NCI-H2029 treated with DMSO at 0.1 percent for 48 hours (cell line): ENCODE results near the gene ATG2A.
A peak's percentile ranks its signal among the peaks of the same experiment; 100 is the strongest.

Source experiments
- DNase-seq: peaks from one replicate; lab custom pipeline; 2025; lab: John Stamatoyannopoulos, UW

ATG2A gene

DNA sequence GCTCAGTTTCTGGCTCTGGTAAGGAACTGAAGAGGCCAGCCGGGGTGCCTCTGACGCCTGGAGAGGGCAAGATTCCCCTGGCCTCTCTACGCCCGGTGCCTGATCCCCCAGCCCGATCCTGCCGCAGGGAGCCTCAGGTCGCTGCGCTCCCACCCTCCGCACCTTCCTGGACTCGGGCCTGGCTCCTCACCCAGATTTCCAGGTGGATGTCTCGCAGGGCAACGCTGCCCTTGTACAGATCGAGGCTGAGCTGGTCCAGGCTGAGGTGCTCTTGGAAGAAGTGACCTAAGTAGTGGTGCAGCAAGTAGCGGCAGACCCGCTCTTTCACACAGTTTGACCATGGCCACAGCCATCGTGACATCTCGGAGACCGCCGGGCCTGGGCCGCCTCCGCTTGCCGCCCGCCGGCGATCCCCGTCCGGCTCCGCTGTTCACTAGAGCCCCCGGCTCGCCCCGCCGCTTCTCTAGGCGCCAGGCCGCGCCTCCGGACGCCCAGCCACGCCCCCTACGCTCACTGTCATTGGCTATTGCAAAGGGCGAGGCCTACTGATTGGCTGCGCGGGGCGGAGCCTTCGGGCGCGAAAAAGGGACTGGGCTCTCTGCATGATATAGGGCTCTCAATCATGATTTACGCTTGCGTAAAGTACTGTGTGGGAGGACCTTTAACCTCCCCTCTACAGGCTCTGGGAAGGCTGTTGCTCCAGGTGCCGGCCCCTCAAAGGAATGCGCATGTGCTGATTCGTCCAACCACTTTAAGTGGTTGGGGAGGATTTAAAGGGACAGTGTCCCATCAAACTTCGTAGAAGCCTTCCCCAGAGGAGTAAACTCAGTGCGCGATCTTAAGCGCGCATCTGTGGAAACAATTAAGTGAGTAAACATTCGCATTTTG lies at the start of gene ATG2A:
ATG2A (minus strand) TSS at position 435 of the 888 bp plus-strand sequence; CDS start at position 361, 74 bp downstream.
- DNase-seq, result peak; percentile 97

DNA sequence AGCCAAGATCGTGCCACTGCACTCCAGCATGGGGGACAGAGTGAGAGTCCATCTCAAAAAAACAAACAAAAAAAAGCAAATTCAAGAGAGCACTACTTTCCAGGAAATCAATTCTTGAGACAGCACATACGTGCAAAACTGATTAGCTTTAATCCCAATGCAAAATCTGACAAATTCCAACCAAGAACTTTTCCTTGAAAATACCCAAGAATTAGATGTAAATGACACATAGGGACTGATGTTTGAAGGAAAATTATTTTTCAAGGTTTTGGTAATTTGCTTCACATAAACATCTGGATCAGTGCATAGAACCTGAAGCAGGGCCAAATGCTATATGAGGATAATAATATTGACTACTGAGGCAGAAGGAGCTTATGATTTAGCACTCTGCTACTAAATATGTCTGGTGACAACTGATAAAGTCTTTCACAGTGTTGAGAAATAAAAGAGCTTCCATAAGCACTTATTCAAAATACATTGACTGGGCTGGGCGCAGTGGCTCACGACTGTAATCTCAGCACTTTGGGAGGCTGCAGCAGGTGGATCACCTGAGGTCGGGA lies 46.1 kb upstream of the ATG2A start:
- no peak for DNase-seq

DNA sequence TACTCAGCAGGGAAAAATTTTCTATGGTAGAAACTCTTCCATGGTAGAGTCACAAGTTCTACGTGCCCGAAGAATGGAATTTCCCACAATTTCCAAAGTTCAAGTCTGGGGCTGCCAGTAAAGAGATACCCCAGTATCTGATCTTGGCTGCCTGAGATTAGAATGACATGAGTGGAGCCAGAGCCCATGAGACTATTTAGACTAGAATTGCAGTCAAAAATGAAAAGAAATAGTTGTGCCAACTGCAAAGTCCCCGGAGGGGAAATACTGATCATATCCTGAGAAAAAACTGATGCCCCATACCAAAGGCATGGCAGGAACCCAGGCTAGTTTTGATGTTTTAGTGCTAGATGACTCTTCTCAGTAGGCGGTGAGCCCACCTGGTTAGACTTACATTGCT lies 43.7 kb upstream of the ATG2A start:
- no peak for DNase-seq

DNA sequence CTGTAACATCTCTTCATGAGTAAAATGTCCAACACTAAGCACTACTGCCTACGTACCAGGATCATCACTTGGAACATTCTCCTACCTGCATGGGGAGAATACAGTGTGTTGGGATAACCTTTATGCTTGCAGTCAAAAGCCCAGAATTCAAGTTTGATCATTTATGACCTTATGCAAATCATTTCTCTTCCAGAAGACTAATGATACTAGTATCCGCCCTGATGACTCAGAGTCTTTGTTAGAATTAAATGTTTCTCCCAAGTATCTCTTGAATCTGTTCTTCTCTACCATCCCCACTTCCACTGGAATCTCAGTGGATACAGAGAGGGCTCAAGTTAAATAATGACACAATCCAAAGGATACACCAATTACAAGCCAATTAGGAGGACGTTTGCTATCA lies 42.5 kb upstream of the ATG2A start:
- DNase-seq, result no peak

DNA sequence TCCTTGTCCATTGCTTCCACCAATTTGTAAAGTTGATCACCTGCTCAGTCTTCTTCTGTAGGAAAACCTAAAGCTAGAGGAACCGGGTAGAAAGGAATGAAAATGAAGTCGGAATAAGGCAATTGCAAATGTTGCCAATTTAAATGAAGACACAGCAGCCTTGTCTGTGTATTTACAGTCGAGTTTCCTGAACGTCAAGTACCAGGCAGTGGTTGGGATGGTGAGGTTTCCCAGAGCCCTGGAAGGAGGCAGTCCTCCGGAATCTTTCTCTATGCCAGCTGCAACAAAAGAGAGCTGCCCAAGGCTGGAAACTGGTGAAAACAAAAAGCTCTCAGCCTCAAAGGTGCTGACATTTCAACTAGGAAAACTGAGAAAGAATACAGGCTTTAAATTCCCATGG lies 37.2 kb upstream of the ATG2A start:
- DNase-seq, result no peak

DNA sequence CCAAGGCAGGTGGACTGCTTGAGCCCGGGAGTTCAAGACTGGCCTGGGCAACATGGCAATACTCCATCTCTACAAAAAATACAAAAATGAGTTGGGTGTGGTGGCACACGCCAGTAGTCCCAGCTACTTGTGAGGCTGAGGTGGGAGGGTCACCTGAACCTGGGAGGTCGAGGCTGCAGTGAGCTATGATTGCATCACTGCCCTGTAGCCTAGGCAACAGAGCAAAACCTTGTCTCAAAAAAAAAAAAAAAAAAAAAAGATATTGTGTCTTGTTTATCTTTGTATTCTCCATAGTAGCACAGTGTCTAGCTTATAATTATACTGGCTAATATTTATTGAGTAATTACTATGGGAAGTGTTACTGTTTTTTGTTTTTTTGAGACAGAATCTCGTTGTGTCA lies 34.5 kb upstream of the ATG2A start:
- DNase-seq, result no peak

DNA sequence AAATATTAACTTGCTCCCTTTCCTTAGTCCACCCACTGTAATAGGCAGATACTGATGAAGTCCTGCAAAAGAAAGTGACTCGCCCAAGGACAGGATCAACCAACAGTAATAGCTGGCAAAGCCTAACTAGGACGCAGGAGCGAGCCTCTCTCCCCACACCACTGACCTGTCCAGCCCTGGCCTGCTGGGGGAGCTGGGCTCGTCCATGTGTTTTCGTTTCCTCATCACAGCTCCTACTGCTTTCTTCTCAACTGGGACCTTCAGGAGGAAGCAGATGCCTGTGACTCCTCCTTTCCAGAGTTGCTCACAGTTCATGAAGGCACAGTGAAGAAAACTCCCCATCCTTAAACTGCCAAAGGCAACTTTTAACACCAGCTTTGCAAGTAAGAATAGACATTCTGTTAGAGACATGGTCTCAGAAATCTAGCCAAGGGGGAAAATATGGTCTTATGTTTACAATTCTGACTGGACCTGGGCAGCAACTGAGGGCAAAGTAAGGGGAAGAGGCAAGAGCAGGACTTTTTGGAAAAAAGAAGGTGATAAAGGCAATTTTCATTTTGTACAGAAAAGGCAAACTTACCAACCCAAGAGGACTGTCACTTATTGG lies 30.3 kb upstream of the ATG2A start:
- no peak for DNase-seq

DNA sequence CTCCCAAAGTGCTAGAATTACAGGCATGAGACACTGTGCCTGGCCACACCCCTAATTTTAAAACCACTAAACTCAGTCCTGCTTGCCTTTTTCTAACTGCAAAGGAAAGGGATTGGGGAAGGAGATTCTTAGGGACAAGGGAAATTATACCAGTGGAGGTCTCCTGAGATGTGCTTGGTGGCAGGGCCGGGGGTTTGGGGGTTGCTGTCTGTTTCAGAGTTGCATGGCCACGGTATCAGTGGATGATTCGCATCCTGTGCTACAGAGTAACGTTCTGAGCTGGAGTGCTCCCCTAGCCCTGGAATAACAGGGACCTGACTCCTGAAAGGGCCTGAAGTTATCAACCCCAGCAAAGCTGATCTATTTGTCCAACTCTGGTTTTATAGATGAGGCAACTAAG lies 19.5 kb upstream of the ATG2A start:
- DNase-seq, result no peak

DNA sequence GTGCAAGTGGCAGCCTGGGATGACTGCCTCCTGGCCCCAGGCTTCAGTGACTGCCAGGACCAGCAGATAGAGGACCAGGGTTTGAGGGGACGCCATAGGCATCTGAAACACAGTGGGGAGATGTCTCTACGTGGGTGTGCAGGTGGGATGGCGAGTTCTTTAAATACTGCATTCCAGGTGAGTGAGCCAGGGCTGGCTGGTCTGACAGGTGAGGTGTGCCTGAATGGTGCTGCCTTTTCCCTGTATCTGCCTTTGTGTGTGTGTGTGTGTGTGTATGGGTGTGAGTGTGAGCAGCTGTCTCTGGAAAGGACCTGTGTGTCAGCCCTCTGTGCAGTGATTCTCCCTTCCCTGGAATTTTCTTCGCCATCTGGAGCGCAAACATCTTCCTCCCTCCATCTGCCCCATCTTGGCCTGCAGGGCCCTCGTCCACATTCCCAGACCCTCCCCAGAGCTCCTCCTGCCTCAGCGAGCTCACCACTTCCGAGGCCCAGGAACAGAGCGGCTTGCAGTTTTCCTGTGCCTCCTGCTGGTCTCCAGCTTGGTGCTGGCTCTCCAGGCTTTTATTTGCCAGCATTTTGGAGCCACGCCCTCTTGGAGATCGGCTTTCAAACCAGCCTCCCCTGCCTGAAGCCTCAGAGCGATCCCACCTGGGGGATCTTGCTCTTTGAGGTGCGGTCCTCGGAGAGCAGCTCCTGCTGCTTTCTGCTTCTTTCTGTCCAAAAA lies 18.5 kb upstream of the ATG2A start, which contains the start of gene GPHA2:
GPHA2 (minus strand) TSS at position 535 of the 723 bp plus-strand sequence; CDS start at position 102, 433 bp downstream.
- no peak for DNase-seq

DNA sequence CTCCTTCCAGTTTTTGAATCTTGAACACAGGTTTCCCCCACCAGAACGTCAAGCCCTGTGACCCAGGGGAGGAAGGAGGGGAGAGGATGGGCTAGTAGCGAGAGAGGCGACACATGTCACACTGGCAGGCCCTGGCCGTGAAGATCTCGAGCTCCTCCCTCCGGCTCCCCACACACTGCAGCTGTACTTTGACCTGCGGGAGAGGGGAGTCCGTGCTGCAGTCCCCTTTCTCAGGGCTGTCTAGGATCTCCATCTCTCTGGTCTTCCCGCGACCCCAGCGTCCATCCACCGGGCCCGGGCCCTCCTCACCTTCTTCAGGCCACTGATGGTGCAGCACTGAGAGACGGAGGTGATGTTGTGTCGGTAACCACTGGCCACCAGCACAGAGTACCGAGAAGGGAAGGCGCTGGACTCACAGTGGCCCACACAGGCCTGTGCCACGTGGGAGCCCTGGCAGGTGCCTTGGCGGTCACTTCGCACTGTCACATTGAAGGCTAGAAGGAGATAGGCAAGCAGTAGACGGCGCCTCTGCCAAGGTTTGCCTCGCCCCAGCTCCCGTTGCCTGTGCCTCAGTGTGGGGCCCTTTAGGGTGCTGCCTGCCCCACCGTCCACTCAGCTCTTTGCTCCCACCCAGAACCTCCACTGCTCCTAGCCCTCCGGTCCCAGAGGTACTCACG lies 17.8 kb upstream of the ATG2A start:
- DNase-seq, result no peak

DNA sequence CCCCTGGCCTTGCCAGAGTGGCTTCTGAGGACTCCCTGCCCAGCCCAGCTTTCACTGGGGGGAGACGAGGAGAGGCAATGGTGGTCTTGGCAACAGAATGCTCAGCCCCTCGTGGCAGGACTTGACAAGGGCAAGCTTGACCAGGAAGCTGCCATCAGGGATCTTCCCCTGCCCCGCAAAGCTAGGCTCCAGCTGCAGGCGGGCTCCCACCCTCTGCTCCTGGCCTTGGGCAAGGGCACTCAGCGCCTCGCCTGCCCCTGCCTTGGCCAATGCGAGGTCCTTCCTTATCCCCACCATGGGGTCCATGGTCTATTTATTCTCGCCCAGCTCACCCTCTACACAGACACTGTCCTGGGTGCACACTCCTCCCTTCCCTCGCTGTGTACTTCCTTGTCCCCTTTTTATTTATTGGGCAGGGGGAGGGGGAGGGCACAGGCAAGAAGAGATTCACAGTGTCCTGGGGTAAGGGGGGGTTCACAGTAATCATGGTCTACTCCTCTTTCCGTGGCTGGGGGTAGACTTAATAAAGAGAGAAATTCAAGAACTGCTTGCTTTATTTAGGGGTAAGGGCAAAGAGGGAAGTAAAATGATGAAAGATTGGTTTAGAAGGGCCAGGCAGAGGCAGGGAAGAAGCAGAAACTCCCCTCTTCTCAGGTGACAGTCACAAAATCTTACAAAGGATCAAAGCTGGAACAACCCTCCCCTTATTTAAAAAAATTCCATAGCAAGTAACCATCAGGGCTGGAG lies 17.1 kb upstream of the ATG2A start:
- no peak for DNase-seq

DNA sequence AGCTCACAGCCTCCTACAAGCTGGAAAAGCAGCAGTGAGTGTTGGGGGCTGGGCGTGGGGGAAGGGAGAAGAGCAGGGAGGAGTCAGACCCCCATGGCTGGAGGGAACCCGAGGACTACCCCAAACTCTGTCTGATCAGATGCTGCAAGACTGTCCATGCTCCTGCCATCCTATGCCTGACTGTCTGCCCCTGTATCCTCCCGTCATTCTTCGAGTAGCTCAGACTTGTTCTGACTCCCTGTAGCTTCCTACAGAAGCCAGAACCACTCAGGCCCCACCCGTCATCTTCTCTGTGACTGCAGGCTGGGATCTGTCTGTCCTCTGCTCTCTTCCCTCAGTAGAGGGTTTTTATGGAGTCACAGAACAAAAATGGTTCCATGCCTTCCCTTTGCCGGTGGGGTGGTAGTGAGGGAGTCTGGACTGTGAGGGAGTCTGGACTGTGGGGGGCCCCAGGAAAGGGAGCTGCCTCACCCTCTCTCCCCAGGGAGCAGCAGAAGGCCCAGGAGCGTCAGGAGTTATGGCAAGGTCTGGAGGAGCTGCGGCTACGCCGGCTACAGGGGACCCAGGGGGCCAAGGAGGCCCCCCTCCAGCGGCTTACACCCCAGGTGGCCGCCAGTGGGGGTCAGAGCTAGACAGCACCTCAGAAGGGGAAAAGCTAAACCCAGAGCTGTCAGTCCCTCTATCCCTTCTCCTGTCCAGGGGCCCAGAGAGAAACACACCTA lies 16.4 kb upstream of the ATG2A start:
- no peak for DNase-seq

DNA sequence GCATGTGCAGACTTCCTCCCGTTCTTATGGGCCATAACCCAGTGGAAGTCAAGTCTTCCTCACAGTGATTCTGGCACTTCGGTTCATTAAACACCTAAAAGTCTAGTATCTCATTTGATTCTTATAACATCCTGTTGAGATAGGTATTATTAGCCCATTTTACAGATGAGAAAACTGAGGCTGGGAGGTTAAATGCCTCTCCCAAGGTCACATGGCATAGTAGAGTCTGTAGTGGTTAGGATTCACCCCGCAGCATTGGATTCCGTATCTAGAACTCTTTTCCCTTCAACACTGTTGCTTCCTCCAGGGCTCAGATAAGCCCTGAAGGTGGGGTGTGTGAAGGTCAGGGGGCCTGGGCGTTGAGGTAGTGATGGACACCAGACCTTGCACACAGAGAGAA lies 15.3 kb upstream of the ATG2A start:
- no peak for DNase-seq

DNA sequence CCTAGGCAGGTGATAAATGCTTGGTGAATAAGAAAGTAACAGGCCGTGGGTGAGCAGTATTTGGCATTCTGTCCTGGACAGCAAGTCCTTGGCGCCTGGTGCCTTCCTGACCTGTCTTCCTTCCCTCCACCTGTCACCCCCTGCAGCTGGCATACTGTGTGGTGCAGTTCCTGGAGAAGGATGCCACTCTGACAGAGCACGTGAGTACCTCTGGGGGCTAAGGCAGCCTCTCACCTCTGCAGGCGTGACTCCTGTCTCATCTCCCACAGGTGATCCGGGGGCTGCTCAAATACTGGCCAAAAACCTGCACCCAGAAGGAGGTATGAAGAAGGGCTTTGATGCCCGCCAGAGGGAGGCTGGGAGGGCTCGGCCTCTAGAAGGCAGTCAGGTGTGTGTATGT lies 14.3 kb upstream of the ATG2A start:
- no peak for DNase-seq

DNA sequence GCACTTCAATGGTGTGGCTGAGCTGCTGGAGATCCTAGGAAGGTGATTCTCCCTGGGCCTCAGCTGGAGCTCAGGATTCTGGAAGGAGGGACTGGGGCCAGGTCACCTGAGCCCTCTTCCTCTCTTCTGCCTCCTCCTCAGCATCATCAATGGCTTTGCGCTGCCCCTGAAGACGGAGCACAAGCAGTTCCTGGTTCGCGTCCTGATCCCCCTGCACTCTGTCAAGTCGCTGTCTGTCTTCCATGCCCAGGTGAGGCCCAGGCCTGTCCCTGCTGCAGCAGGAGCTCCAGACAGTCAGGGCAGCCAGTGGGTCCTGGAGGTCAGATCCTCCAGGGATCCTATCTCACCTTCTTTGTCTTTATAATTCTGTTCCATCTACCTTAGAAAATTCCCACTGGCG lies 13.3 kb upstream of the ATG2A start:
- no peak for DNase-seq

DNA sequence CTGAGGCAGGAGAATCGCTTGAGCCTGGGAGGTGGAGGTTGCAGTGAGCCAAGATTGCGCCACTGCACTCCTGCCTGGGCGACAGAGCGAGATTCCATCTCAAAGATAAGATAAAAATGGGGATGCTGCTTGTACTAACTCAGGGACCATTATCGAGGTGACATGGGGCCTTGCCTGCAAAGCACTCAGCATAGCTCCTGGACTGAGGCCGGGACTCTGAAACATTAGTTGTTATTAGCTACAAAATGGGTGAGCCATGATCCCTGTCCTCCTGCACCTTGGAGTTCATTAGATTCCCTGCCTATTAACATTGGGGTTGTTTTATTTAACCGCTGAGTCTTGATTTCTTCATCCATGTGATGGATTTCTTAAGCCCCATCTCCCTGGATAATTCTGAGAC lies 12.6 kb upstream of the ATG2A start:
- no peak for DNase-seq

DNA sequence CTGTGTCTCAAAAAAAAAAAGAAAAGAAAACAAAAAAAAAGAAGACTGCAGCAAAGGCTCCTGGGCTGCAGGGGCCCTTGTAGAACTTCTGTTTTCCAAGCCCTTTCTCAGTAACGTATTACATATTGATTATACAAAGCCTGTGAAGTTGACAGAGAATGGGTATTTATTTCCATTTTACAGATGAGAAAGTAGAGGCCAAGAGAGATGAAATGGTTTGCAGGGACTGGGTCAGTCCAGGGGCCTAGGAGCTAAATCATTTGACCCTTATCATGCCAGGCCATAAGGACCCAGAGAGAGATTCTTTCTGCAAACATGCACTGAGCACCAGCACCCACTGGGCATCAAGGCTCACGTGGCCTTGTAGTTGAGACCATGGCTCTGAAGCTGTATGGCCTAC lies 11.9 kb upstream of the ATG2A start:
- no peak for DNase-seq

DNA sequence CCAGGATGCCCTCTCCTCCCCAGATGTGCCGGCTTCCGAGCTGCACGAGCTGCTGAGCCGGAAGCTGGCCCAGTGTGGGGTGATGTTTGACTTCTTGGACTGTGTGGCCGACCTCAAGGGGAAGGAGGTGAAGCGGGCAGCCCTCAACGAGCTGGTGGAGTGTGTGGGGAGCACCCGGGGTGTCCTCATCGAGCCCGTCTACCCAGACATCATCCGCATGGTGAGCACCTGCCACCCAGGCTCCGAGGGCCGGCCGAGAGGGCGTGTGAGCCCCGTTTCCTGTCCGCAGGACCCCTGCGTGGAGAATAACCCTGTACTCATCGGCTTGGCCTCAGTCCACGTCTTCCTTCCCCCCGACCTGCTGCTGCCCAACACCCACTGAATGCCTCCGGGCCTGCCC lies 9.7 kb upstream of the ATG2A start:
- no peak for DNase-seq

DNA sequence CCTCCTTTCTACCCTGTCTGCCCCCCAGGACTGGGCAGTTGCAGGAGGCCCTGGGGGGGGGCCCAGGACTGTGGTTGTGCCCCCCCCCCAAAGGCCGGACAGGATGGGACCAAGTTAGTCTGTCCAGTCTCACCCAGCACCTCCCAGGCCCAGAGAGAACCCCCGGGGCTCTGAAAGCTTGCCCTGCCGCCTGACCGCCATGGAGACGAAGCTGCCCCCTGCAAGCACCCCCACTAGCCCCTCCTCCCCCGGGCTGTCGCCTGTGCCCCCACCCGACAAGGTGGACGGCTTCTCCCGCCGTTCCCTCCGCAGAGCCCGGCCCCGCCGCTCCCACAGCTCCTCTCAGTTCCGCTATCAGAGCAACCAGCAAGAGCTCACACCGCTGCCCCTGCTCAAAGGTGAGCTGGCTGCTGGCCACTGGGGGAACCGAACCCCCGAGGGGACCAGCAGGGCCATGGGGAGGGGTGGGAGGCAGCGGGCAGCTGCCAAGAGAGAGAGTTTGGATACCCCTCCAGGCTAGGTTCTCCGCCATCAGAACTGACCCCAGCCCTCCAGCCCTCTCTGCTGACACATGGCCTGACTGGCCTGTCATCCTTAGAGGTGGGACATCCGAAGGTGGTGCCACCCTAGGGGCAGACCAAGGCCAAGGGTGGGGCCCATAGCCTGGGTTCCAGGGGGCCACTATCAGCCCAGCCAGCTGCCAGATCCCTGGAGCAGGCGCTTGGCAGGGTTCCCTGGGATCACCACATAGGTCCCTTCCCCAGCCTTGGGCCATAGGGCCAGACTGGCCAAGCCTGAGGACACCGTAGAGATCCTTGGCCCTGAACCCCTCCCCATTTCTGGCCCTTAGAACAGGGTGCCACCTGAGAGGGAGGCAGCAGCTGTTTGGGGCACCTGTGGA lies 8.8 kb upstream of the ATG2A start:
- DNase-seq, result no peak

DNA sequence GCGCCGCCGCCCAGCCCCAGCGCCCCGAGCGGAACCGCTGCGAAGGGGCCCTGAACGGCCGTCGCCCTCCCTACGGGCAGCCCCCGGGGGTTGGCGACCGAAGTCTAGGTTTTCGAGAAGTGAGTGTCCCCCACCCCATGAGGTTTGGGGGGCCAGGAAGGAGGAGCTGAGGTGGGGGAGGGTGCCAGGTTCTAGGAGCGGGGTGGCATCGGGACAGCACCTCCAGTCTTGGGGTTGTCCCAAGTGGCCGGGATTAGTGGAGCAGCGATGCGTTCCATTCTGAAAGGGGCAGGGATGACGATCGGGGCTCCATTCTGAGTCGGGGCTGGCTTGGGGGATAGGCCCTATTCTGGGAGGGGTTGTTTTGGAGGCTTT lies 7.9 kb upstream of the ATG2A start:
- no peak for DNase-seq
